Lower lobe of right lung (tissue), 2 donors: ENCODE results near the gene ARR3. TPM values are rescaled to one million over a fixed set of nuclear protein-coding genes. Genes with fewer than 3 reads are reported as not detected.
"Not testable (repeated sequence)": the region's sequence is repeated elsewhere in the genome, so short reads cannot be mapped to it uniquely, and the experiment has no call there.

Experiments used
- ATAC-seq, 2 donors: fragments of 200-7000 bp; cut with Tn5 transposase; one replicate each; pipeline ENCODE4 v1.9.1; 2020 to 2022; ENCODE audit warnings: mild to moderate bottlenecking in 2 of 2, moderate library complexity in 2 of 2
- DNase-seq: peaks from one replicate; pipeline ENCODE4 v3.0.0-alpha.2; 2020
- H3K27ac ChIP-seq: fragments of 200-600 bp; one replicate; pipeline ENCODE4 v1.8.0; 2022
- H3K27me3 ChIP-seq: fragments of 200-600 bp; one replicate; pipeline ENCODE4 v1.8.0; 2022; ENCODE audit warnings: low read depth
- H3K36me3 ChIP-seq: fragments of 200-600 bp; one replicate; pipeline ENCODE4 v1.8.0; 2022; ENCODE audit warnings: mild to moderate bottlenecking
- H3K4me1 ChIP-seq: fragments of 200-600 bp; one replicate; pipeline ENCODE4 v1.8.0; 2022
- H3K4me3 ChIP-seq: fragments of 200-600 bp; one replicate; pipeline ENCODE4 v1.8.0; 2022; ENCODE audit warnings: mild to moderate bottlenecking
- H3K9me3 ChIP-seq: fragments of 200-600 bp; one replicate; pipeline ENCODE4 v1.8.0; 2022
- CTCF ChIP-seq: fragments of 200-600 bp; IDR thresholded peaks from one replicate; pipeline ENCODE4 v1.8.0; 2022; ENCODE audit warnings: antibody characterized with exemption, mild to moderate bottlenecking
- intact Hi-C: fragments of 100-400 bp; cut with DNase I; formaldehyde crosslinking; loops from one replicate; pipeline ENCODE4 v1.11.0; 2022
- total RNA-seq: library from RNA; stranded (reverse); fragmentation: NEBNext Ultra II Directional; extraction: Animal tissue kit (Norgen Biotek cat#: 25700); gene quantifications from one replicate; pipeline ENCODE4 v1.2.1, GENCODE V29; 2021
- donor health status: DM: no; HTN: yes; CAD: no; lungs with severe emphysema.

Gene ARR3
- total RNA-seq, 1 donor from 2014 or later, result not detected

GRCh38 chrX:70292788-70293187 is 24.7 kb downstream of the ARR3 start:
- H3K4me3 ChIP-seq, result no peak overlapping the region
- H3K27ac ChIP-seq, result no peak overlapping the region
- H3K27me3 ChIP-seq, result no peaks in the 10 kb centered on the region
- no peak for TF ChIP-seq CTCF
- peaks cover 13% of the 10 kb centered on the region for H3K4me1 ChIP-seq
- DNase-seq, result no peak
- no peaks in the 10 kb centered on the region for H3K9me3 ChIP-seq
- peaks cover 3% of the 10 kb centered on the region for H3K36me3 ChIP-seq
- intact Hi-C loops, result no loop called here
- no peak for ATAC-seq

- Histone ChIP-seq H3K27me3 (no peaks in the 10 kb centered on the region), H3K4me3 (no peak overlapping the region), H3K9me3 (no peaks in the 10 kb centered on the region), H3K27ac (no peak overlapping the region), H3K36me3 (no peaks in the 10 kb centered on the region), H3K4me1 (peaks cover 13% of the 10 kb centered on the region)
- no peak for TF ChIP-seq CTCF
- DNase-seq (no peak), ATAC-seq (no peak)
- intact Hi-C loops, result no loop called here
These were observed 25.5 kb downstream of the ARR3 start for GRCh38 chrX:70293621-70294020.

- Histone ChIP-seq H3K9me3 (no peaks in the 10 kb centered on the region), H3K4me1 (no peaks in the 10 kb centered on the region), H3K36me3 (no peaks in the 10 kb centered on the region), H3K4me3 (no peak overlapping the region), H3K27me3 (no peaks in the 10 kb centered on the region), H3K27ac (no peak overlapping the region)
- ATAC-seq (no peak), DNase-seq (no peak)
- no peak for TF ChIP-seq CTCF
- intact Hi-C loops, result no loop called here
These were observed 33.6 kb downstream of the ARR3 start for GRCh38 chrX:70301716-70302115.

GRCh38 chrX:70313503-70313902 is 45.4 kb downstream of the ARR3 start:
- Histone ChIP-seq H3K9me3 (no peaks in the 10 kb centered on the region), H3K27me3 (no peaks in the 10 kb centered on the region), H3K36me3 (no peaks in the 10 kb centered on the region), H3K4me3 (no peak overlapping the region), H3K27ac (no peak overlapping the region), H3K4me1 (no peaks in the 10 kb centered on the region)
- no peak for TF ChIP-seq CTCF
- intact Hi-C loops, result no loop called here
- ATAC-seq (no peak), DNase-seq (no peak)

- TF ChIP-seq CTCF, result no peak
- no peak for ATAC-seq
- Histone ChIP-seq H3K27ac (no peak overlapping the region), H3K4me3 (no peak overlapping the region), H3K27me3 (no peaks in the 10 kb centered on the region), H3K4me1 (no peaks in the 10 kb centered on the region), H3K9me3 (no peaks in the 10 kb centered on the region), H3K36me3 (no peaks in the 10 kb centered on the region)
- no peak for DNase-seq
- intact Hi-C loops, result no loop called here
These were observed 54.6 kb downstream of the ARR3 start for GRCh38 chrX:70322784-70323183.

GRCh38 chrX:70323628-70324027 is 55.5 kb downstream of the ARR3 start:
- H3K36me3 ChIP-seq, DNase-seq, H3K27me3 ChIP-seq, H3K27ac ChIP-seq, H3K4me1 ChIP-seq, ATAC-seq, H3K4me3 ChIP-seq, H3K9me3 ChIP-seq, intact Hi-C loops: not testable (repeated sequence)
